GM12878 (cell line): Measurements from ENCODE around the gene DNAJC12. TPM values are rescaled to one million over a fixed set of nuclear protein-coding genes. Genes with fewer than 3 reads are reported as not detected.

Source experiments
- ASH2L ChIP-seq: fragments of 300-600, 200-600 bp; sonication (generic); IDR thresholded peaks from 2 replicates; pipeline ENCODE4 v1.6.1; 2017; ENCODE audit warnings: low read depth, mild to moderate bottlenecking, borderline replicate concordance
- CBFB ChIP-seq: IDR thresholded peaks from 2 replicates; pipeline ENCODE4 v1.6.1; 2016; ENCODE audit warnings: antibody characterized with exemption, low read depth
- EP300 ChIP-seq, 2 experiments: fragments of 150-350 bp in 1 of 2; IDR thresholded peaks; 2 replicates each; pipeline ENCODE4 v1.6.1; 2011 to 2012; ENCODE audit warnings: low read depth in 2 of 2, low read length in 2 of 2, borderline replicate concordance in 1 of 2, improper control_type of control experiment in 1 of 2, inconsistent platforms in 1 of 2; ENCODE audit not compliant: control insufficient read depth in 1 of 2
- FOS ChIP-seq: IDR thresholded peaks from 3 replicates; pipeline ENCODE4 v1.6.1; 2011; ENCODE audit warnings: borderline replicate concordance; ENCODE audit not compliant: insufficient read length; ENCODE audit errors: extremely low read depth
- MTA2 ChIP-seq: fragments of 450-650 bp; IDR thresholded peaks from 2 replicates; pipeline ENCODE4 v1.6.1; 2016; ENCODE audit warnings: low read depth, mild to moderate bottlenecking, moderate library complexity
- MYB ChIP-seq: fragments of 150-350 bp; IDR thresholded peaks from 2 replicates; pipeline ENCODE4 v1.6.1; 2014; ENCODE audit warnings: mild to moderate bottlenecking, low read depth, low read length, borderline replicate concordance
- MYC ChIP-seq: IDR thresholded peaks from 2 replicates; pipeline ENCODE4 v1.6.1; 2011; ENCODE audit warnings: mild to moderate bottlenecking, low read length, moderate library complexity, inconsistent platforms; ENCODE audit not compliant: insufficient read depth, insufficient replicate concordance, insufficient read length, severe bottlenecking
- NRF1 ChIP-seq: conservative IDR thresholded peaks from 2 replicates; pipeline ENCODE4 v1.6.1; 2011; ENCODE audit warnings: mild to moderate bottlenecking, low read depth, low read length, improper control_type of control experiment
- SIN3A ChIP-seq: IDR thresholded peaks from 2 replicates; pipeline ENCODE4 v1.6.1; 2012; ENCODE audit warnings: low read depth, low read length, improper control_type of control experiment
- SIX5 ChIP-seq: IDR thresholded peaks from 2 replicates; pipeline ENCODE4 v1.6.1; 2011; ENCODE audit warnings: mild to moderate bottlenecking, low read depth, low read length, moderate library complexity; ENCODE audit not compliant: severe bottlenecking
- TAF1 ChIP-seq: IDR thresholded peaks from 2 replicates; pipeline ENCODE4 v1.6.1; 2011; ENCODE audit warnings: mild to moderate bottlenecking, low read depth, low read length, borderline replicate concordance
- TCF7 ChIP-seq: IDR thresholded peaks from 2 replicates; pipeline ENCODE4 v1.6.1; 2014; ENCODE audit warnings: antibody characterized with exemption, borderline replicate concordance
- USF1 ChIP-seq: IDR thresholded peaks from 2 replicates; pipeline ENCODE4 v1.6.1; 2011; ENCODE audit warnings: borderline replicate concordance, low read depth, mild to moderate bottlenecking, moderate library complexity, mixed read lengths, low read length; ENCODE audit not compliant: insufficient read depth; ENCODE audit errors: extremely low read length
- ZBTB4 ChIP-seq: fragments of 450-650 bp; formaldehyde crosslinking; IDR thresholded peaks from 2 replicates; pipeline ENCODE4 v1.4.0; 2022; ENCODE audit warnings: mild to moderate bottlenecking, moderate library complexity
- ZNF207 ChIP-seq: fragments of 450-650 bp; IDR thresholded peaks from 2 replicates; pipeline ENCODE4 v1.6.1; 2014; ENCODE audit warnings: antibody characterized with exemption, mild to moderate bottlenecking, borderline replicate concordance
- polyA plus RNA-seq, 11 experiments: library from polyadenylated mRNA; depleted of rRNA in 4 of 11; unstranded in 6 of 11; stranded (reverse) in 5 of 11; fragments of >200 nt; fragmentation: Nextera tagmentation in 4 of 11; fragmentation: Illumina TruSeq in 1 of 11; extraction: Ambion mirVana in 4 of 11; extraction: Trizol in 1 of 11; gene quantifications; 1 replicate in 1 of 11; 2 replicates in 10 of 11; pipeline versions ENCODE4 v1.2.1 to v1.2.3, GENCODE V29; 2011 to 2016; ENCODE audit warnings: inconsistent platforms in 2 of 11, missing spikeins in 2 of 11, low read depth in 1 of 11
- total RNA-seq, 4 experiments: library from RNA; depleted of rRNA in 3 of 4; stranded (reverse); fragments of >200 nt in 3 of 4; fragmentation: Illumina TruSeq in 1 of 4; extraction: Trizol in 1 of 4; gene quantifications; 2 replicates each; pipeline versions ENCODE4 v1.2.1 to v1.2.3, GENCODE V29; 2013 to 2021
- TF ChIP-seq, protein P1 (sequence below): IDR thresholded peaks from 2 replicates; pipeline ENCODE4 v1.6.1; 2011; ENCODE audit warnings: low read depth, mild to moderate bottlenecking, low read length, moderate library complexity, borderline replicate concordance; ENCODE audit errors: extremely low read depth
- TF ChIP-seq, protein P2 (sequence below): fragments of 450-650 bp; IDR thresholded peaks from 2 replicates; pipeline ENCODE4 v1.6.1; 2017; ENCODE audit warnings: borderline replicate concordance
- TF ChIP-seq, protein P3 (sequence below): fragments of 450-650 bp; IDR thresholded peaks from 2 replicates; pipeline ENCODE4 v1.6.1; 2017; ENCODE audit warnings: mild to moderate bottlenecking, moderate library complexity

DNAJC12 gene
- total and polyA plus RNA-seq, 10 of the 15 experiments (the other 5 are each of a cell fraction or from before 2014, with no cell fraction given) = 1.1 to 4.5 (median 3.0) TPM

DNA sequence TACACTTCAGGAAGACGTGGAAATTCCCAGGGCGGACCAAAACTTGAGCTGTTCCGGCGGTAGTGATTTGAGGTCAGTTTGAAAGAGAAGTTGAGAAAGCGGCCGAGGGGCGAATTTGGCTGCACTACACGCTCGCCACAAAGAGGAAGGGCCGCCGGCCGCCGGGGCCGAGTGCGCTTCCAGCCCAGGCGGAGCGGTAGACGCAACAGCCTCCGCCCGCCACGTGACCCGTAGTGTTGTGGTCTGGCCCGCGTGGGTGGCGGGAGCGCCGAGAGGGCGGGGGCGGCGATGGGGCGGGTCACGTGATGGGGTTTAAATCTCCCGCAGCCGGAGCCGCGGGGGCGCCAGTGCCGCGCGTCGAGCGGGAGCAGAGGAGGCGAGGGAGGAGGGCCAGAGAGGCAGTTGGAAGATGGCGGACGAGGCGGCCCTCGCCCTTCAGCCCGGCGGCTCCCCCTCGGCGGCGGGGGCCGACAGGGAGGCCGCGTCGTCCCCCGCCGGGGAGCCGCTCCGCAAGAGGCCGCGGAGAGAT lies 46.4 kb upstream of the DNAJC12 start, which contains the start of gene SIRT1 (continued):
- TF ChIP-seq ZBTB4 (CRISPR knock-in tag) (peak; percentile 69; the same call in 1 of the 2 replicates), SIN3A (no peak), ZNF207 (no peak), NRF1 (no peak), TAF1 (peak; percentile 82), MTA2 (no peak; the same call in 1 of the 2 replicates), MYB (no peak), SIX5 (no peak), EP300 (IDR thresholded peaks at IDR 0.05; ENCODE audit: borderline replicate concordance in 1 of 2, control insufficient read depth in 1 of 2, low read depth in 2 of 2, low read length in 2 of 2) (peak in 1 of 2 experiments; percentile 48; a peak in 1 of 4 replicates), USF1 (peak; percentile 96), ASH2L (no peak), TCF7 (no peak; the same call in 1 of the 2 replicates), FOS (no peak), MYC (no peak), CBFB (peak; percentile 79)
- TF ChIP-seq, protein P1, sequence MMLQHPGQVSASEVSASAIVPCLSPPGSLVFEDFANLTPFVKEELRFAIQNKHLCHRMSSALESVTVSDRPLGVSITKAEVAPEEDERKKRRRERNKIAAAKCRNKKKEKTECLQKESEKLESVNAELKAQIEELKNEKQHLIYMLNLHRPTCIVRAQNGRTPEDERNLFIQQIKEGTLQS = peak; percentile 93
- TF ChIP-seq, protein P2, sequence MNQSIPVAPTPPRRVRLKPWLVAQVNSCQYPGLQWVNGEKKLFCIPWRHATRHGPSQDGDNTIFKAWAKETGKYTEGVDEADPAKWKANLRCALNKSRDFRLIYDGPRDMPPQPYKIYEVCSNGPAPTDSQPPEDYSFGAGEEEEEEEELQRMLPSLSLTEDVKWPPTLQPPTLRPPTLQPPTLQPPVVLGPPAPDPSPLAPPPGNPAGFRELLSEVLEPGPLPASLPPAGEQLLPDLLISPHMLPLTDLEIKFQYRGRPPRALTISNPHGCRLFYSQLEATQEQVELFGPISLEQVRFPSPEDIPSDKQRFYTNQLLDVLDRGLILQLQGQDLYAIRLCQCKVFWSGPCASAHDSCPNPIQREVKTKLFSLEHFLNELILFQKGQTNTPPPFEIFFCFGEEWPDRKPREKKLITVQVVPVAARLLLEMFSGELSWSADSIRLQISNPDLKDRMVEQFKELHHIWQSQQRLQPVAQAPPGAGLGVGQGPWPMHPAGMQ = no peak
- TF ChIP-seq, protein P3, sequence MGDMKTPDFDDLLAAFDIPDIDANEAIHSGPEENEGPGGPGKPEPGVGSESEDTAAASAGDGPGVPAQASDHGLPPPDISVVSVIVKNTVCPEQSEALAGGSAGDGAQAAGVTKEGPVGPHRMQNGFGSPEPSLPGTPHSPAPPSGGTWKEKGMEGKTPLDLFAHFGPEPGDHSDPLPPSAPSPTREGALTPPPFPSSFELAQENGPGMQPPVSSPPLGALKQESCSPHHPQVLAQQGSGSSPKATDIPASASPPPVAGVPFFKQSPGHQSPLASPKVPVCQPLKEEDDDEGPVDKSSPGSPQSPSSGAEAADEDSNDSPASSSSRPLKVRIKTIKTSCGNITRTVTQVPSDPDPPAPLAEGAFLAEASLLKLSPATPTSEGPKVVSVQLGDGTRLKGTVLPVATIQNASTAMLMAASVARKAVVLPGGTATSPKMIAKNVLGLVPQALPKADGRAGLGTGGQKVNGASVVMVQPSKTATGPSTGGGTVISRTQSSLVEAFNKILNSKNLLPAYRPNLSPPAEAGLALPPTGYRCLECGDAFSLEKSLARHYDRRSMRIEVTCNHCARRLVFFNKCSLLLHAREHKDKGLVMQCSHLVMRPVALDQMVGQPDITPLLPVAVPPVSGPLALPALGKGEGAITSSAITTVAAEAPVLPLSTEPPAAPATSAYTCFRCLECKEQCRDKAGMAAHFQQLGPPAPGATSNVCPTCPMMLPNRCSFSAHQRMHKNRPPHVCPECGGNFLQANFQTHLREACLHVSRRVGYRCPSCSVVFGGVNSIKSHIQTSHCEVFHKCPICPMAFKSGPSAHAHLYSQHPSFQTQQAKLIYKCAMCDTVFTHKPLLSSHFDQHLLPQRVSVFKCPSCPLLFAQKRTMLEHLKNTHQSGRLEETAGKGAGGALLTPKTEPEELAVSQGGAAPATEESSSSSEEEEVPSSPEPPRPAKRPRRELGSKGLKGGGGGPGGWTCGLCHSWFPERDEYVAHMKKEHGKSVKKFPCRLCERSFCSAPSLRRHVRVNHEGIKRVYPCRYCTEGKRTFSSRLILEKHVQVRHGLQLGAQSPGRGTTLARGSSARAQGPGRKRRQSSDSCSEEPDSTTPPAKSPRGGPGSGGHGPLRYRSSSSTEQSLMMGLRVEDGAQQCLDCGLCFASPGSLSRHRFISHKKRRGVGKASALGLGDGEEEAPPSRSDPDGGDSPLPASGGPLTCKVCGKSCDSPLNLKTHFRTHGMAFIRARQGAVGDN = no peak; the same call in 1 of the 2 replicates
